H9 (cell line): ENCODE measurements around the gene TMEM185B. TPM values are rescaled to one million over a fixed set of nuclear protein-coding genes. Genes with fewer than 3 reads are reported as not detected.

Source experiments
- DNase-seq: peaks from one replicate; pipeline ENCODE4 v3.0.0-alpha.2; 2017
- H2AFZ ChIP-seq: one replicate; pipeline ENCODE4 v1.6.1; 2013; ENCODE audit warnings: mild to moderate bottlenecking, low read length, control low read depth, moderate library complexity
- H2AK5ac ChIP-seq: 2 replicates; pipeline ENCODE4 v1.6.1; 2013; ENCODE audit warnings: low read length, control low read depth, mixed read lengths; ENCODE audit not compliant: insufficient read length
- H2BK120ac ChIP-seq: one replicate; pipeline ENCODE4 v1.6.1; 2013; ENCODE audit warnings: low read depth, mild to moderate bottlenecking, low read length, control low read depth, inconsistent platforms; ENCODE audit not compliant: poor library complexity, severe bottlenecking
- H2BK12ac ChIP-seq: 2 replicates; pipeline ENCODE4 v1.6.1; 2013; ENCODE audit warnings: low read length, control low read depth, mixed read lengths, low read depth; ENCODE audit not compliant: insufficient read length
- H2BK15ac ChIP-seq: 2 replicates; pipeline ENCODE4 v1.6.1; 2013; ENCODE audit warnings: low read depth, low read length, control low read depth
- H2BK20ac ChIP-seq: one replicate; pipeline ENCODE4 v1.6.1; 2013; ENCODE audit warnings: low read depth, mild to moderate bottlenecking, low read length, control low read depth, inconsistent platforms; ENCODE audit not compliant: poor library complexity, severe bottlenecking
- H2BK5ac ChIP-seq: 2 replicates; pipeline ENCODE4 v1.6.1; 2013; ENCODE audit warnings: low read length, control low read depth, mixed read lengths; ENCODE audit not compliant: insufficient read length
- H3K14ac ChIP-seq: 2 replicates; pipeline ENCODE4 v1.6.1; 2013; ENCODE audit warnings: low read length, control low read depth; ENCODE audit not compliant: insufficient read depth
- H3K18ac ChIP-seq: 2 replicates; pipeline ENCODE4 v1.6.1; 2013; ENCODE audit warnings: low read depth, mild to moderate bottlenecking, mixed read lengths, low read length, control low read depth; ENCODE audit not compliant: insufficient read length
- H3K23ac ChIP-seq: 2 replicates; pipeline ENCODE4 v1.6.1; 2013; ENCODE audit warnings: low read length, control low read depth, mixed read lengths, low read depth; ENCODE audit not compliant: insufficient read length
- H3K23me2 ChIP-seq: 2 replicates; pipeline ENCODE4 v1.6.1; 2013; ENCODE audit warnings: low read depth, mild to moderate bottlenecking, mixed read lengths, low read length, control low read depth; ENCODE audit not compliant: insufficient read length, poor library complexity, severe bottlenecking
- H3K27ac ChIP-seq: 2 replicates; pipeline ENCODE4 v1.5.1; 2013; ENCODE audit warnings: low read length, control low read depth, mixed read lengths, low read depth; ENCODE audit not compliant: insufficient read length
- H3K27me3 ChIP-seq: 2 replicates; pipeline ENCODE4 v1.6.1; 2013; ENCODE audit warnings: low read length, control low read depth, inconsistent platforms; ENCODE audit not compliant: insufficient read depth
- H3K4ac ChIP-seq: 2 replicates; pipeline ENCODE4 v1.6.1; 2013; ENCODE audit warnings: low read depth, mild to moderate bottlenecking, control low read depth, inconsistent platforms, low read length, moderate library complexity
- H3K4me1 ChIP-seq: 2 replicates; pipeline ENCODE4 v1.6.1; 2013; ENCODE audit warnings: low read length, control low read depth, inconsistent platforms; ENCODE audit not compliant: insufficient read depth
- H3K4me2 ChIP-seq: 2 replicates; pipeline ENCODE4 v1.6.1; 2013; ENCODE audit warnings: low read length, control low read depth, mixed read lengths; ENCODE audit not compliant: insufficient read length, insufficient read depth
- H3K56ac ChIP-seq: 2 replicates; pipeline ENCODE4 v1.6.1; 2013; ENCODE audit warnings: low read depth, mild to moderate bottlenecking, mixed read lengths, low read length, control low read depth; ENCODE audit not compliant: insufficient read length
- H3K79me1 ChIP-seq: 2 replicates; pipeline ENCODE4 v1.6.1; 2013; ENCODE audit warnings: low read depth, mild to moderate bottlenecking, moderate library complexity, low read length, control low read depth, inconsistent platforms; ENCODE audit not compliant: insufficient read depth, poor library complexity, severe bottlenecking
- H3K79me2 ChIP-seq: 2 replicates; pipeline ENCODE4 v1.6.1; 2013; ENCODE audit warnings: low read length, control low read depth, inconsistent platforms; ENCODE audit not compliant: insufficient read depth
- H3K9ac ChIP-seq: 2 replicates; pipeline ENCODE4 v1.6.1; 2013; ENCODE audit warnings: low read length, control low read depth, mixed read lengths; ENCODE audit not compliant: insufficient read length; ENCODE audit errors: extremely low read depth
- H3K9me3 ChIP-seq: one replicate; pipeline ENCODE4 v1.6.1; 2013; ENCODE audit warnings: low read depth, low read length, inconsistent platforms; ENCODE audit not compliant: control insufficient read depth
- H3T11ph ChIP-seq: one replicate; pipeline ENCODE4 v1.6.1; 2013; ENCODE audit warnings: mild to moderate bottlenecking, low read length, control low read depth, inconsistent platforms
- H4K20me1 ChIP-seq: one replicate; pipeline ENCODE4 v1.6.1; 2013; ENCODE audit not compliant: control insufficient read depth, insufficient read length, insufficient read depth
- H4K5ac ChIP-seq: 2 replicates; pipeline ENCODE4 v1.6.1; 2013; ENCODE audit warnings: low read depth, mild to moderate bottlenecking, mixed read lengths, low read length, control low read depth; ENCODE audit not compliant: insufficient read length
- H4K8ac ChIP-seq: replicated peaks from 2 replicates; pipeline ENCODE4 v1.6.1; 2013; ENCODE audit warnings: low read length, control low read depth, mixed read lengths, low read depth; ENCODE audit not compliant: insufficient read length
- H4K91ac ChIP-seq: 2 replicates; pipeline ENCODE4 v1.6.1; 2013; ENCODE audit warnings: low read depth, mild to moderate bottlenecking, moderate library complexity, mixed read lengths, low read length, control low read depth; ENCODE audit not compliant: insufficient read length
- H3K27ac Mint-ChIP-seq, 3 experiments: 2 replicates in 2 of 3; 3 replicates in 1 of 3; pipeline ENCODE4 v1.8.0; 2020 to 2021; ENCODE audit warnings: mixed read lengths in 3 of 3, mild to moderate bottlenecking in 1 of 3, moderate library complexity in 1 of 3
- H3K27me3 Mint-ChIP-seq: 2 replicates; pipeline ENCODE4 v1.8.0; 2021; ENCODE audit warnings: low read depth, mild to moderate bottlenecking, moderate library complexity, mixed read lengths
- H3K36me3 Mint-ChIP-seq, 3 experiments: 2 replicates in 2 of 3; 3 replicates in 1 of 3; pipeline ENCODE4 v1.8.0; 2020 to 2021; ENCODE audit warnings: low read depth in 3 of 3, mixed read lengths in 3 of 3; ENCODE audit not compliant: insufficient read depth in 1 of 3
- H3K4me1 Mint-ChIP-seq, 2 experiments: 2 replicates each; pipeline ENCODE4 v1.8.0; 2020; ENCODE audit warnings: mixed read lengths in 2 of 2
- H3K4me3 Mint-ChIP-seq, 2 experiments: 2 replicates in 1 of 2; 3 replicates in 1 of 2; pipeline ENCODE4 v1.8.0; 2020 to 2021; ENCODE audit warnings: mild to moderate bottlenecking in 2 of 2, mixed read lengths in 2 of 2, moderate library complexity in 1 of 2
- H3K9me3 Mint-ChIP-seq, 2 experiments: 2 replicates in 1 of 2; 3 replicates in 1 of 2; pipeline ENCODE4 v1.8.0; 2020; ENCODE audit warnings: mild to moderate bottlenecking in 2 of 2, mixed read lengths in 2 of 2, moderate library complexity in 1 of 2
- CTCF ChIP-seq: fragments of 200-600 bp; sonication (generic); conservative IDR thresholded peaks from 3 replicates; pipeline ENCODE4 v1.8.0; 2021; ENCODE audit warnings: antibody characterized with exemption, mild to moderate bottlenecking
- WGBS: extraction: QIAGEN DNeasy Blood & Tissue Kit; methylation state at CpG from one replicate; pipeline ENCODE4 v1.1.7; 2013; ENCODE audit warnings: missing lambda C conversion rate, low lambda C conversion rate, mixed read lengths; ENCODE audit not compliant: insufficient read length; ENCODE audit errors: extremely low coverage; 5-methylcytosine and 5-hydroxymethylcytosine counted together
- total RNA-seq: library from RNA; stranded (reverse); gene quantifications from 2 replicates; pipeline ENCODE4 v1.2.1, GENCODE V29; 2021

TMEM185B gene
- total RNA-seq, 1 experiment from 2014 or later, result 29.0 TPM

- H2BK120ac ChIP-seq, result no peak overlapping the region
- no peak overlapping the region for H3K27ac ChIP-seq
- H3K9ac ChIP-seq, result no peak overlapping the region
- Mint-ChIP-seq H3K4me1 (peaks cover 24 to 27% of the 10 kb centered on the region in 2 experiments), H3K27ac (no peak overlapping the region), H3K4me3 (no peak overlapping the region), H3K9me3 (peaks cover 6 to 15% of the 10 kb centered on the region in 2 experiments), H3K36me3 (peaks cover 9 to 15% (median 11%) of the 10 kb centered on the region in 3 experiments), H3K27me3 (peaks cover 17% of the 10 kb centered on the region)
- H2BK5ac ChIP-seq, result no peak overlapping the region
- no peak overlapping the region for H4K8ac ChIP-seq
- H4K91ac ChIP-seq, result no peak overlapping the region
- no peak overlapping the region for H3T11ph ChIP-seq
- no peaks in the 10 kb centered on the region for H3K79me1 ChIP-seq
- no peak overlapping the region for H3K4ac ChIP-seq
- peaks cover 3% of the 10 kb centered on the region for H3K27me3 ChIP-seq
- no peak for DNase-seq
- H2AFZ ChIP-seq, result no peak overlapping the region
- no peak overlapping the region for H3K56ac ChIP-seq
- whole genome bisulfite sequencing, result no CpG with 5 or more reads among the region's 1 CpG
- H3K23me2 ChIP-seq, result peaks cover 8% of the 10 kb centered on the region
- no peak overlapping the region for H2BK20ac ChIP-seq
- no peak overlapping the region for H2BK12ac ChIP-seq
- H3K79me2 ChIP-seq, result no peaks in the 10 kb centered on the region
- no peak overlapping the region for H4K5ac ChIP-seq
- H3K4me2 ChIP-seq, result no peak overlapping the region
- H3K18ac ChIP-seq, result no peak overlapping the region
- no peaks in the 10 kb centered on the region for H4K20me1 ChIP-seq
- H3K4me1 ChIP-seq, result no peaks in the 10 kb centered on the region
- H2BK15ac ChIP-seq, result no peak overlapping the region
- no peak for TF ChIP-seq CTCF
- H3K9me3 ChIP-seq, result no peaks in the 10 kb centered on the region
- H2AK5ac ChIP-seq, result no peak overlapping the region
- H3K23ac ChIP-seq, result no peak overlapping the region
- H3K14ac ChIP-seq, result no peak overlapping the region
Measured at GRCh38 chr2:120257522-120257921, 34.3 kb upstream of the TMEM185B start.
